Placental epithelial cell (primary cell): ENCODE results near the gene ALCAM. TPM values are rescaled to one million over a fixed set of nuclear protein-coding genes. Genes with fewer than 3 reads are reported as not detected.

ENCODE experiments used
- total RNA-seq: library from RNA; depleted of rRNA; stranded (reverse); fragments of >200 nt; gene quantifications from 2 replicates; pipeline ENCODE4 v1.2.3, GENCODE V29; 2012

Gene ALCAM
- total RNA-seq: 266 and 503 TPM in 2 replicates

DNA sequence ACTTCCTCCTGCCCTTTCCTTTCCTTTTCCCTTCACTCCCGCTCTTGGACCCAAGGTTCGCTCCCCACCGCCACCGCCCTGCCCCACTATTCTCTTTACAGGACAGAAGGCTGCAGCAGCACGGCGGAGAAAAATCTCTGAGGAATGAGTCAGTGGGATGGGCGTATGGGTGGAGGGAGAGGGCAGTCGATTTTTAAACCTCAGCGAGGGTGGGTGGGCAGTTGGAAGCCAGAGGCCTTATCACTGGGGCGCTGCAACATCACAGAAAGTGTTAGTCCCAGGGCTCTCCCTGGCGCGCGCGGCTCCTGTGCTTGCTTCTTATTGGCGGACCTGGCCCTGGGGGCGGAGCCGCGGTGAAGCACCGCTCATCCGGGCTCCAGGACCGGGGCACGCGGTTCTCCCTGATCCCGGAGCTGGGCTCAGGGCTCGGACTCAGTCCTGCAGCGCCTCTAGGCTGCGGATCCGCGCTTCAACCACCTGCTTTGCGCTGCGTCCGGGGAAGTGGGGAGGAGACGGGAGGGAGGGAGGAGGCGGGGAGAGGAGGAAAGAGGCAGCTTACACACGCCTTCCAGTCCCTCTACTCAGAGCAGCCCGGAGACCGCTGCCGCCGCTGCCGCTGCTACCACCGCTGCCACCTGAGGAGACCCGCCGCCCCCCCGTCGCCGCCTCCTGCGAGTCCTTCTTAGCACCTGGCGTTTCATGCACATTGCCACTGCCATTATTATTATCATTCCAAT, at the start of gene ALCAM:
Gene ALCAM (plus strand): TSS at position 584 of the 737 bp plus-strand sequence.

